Sigmoid colon (tissue), 4 donors: ENCODE data around the gene FCHO2.

ENCODE experiments used
- CTCF ChIP-seq, 4 experiments: fragments of 450-650 bp in 3 of 4; fragments of 200-600 bp in 1 of 4; IDR thresholded peaks; one replicate each; pipeline ENCODE4 v1.5.1; 2016 to 2019; ENCODE audit warnings: antibody characterized with exemption in 4 of 4, mild to moderate bottlenecking in 3 of 4, moderate library complexity in 2 of 4
- EP300 ChIP-seq, 4 donors: sonication (generic); formaldehyde crosslinking; IDR thresholded peaks; one replicate each; pipeline ENCODE4 v1.6.1; 2017; ENCODE audit warnings: antibody characterized with exemption in 4 of 4
- POLR2A ChIP-seq, 2 donors: fragments of 450-650 bp; IDR thresholded peaks; one replicate each; pipeline ENCODE4 v1.6.1; 2016; ENCODE audit warnings: antibody characterized with exemption in 2 of 2, mild to moderate bottlenecking in 2 of 2, moderate library complexity in 2 of 2
- POLR2AphosphoS5 ChIP-seq, 4 donors: sonication (generic); formaldehyde crosslinking; IDR thresholded peaks; one replicate each; pipeline ENCODE4 v1.6.1; 2017; ENCODE audit warnings: antibody characterized with exemption in 4 of 4

- no peak for TF ChIP-seq CTCF (IDR thresholded peaks at IDR 0.05)
- TF ChIP-seq POLR2AphosphoS5 (IDR thresholded peaks at IDR 0.05) = no peak
- no peak for TF ChIP-seq POLR2A (IDR thresholded peaks at IDR 0.05)
- no peak for TF ChIP-seq EP300 (IDR thresholded peaks at IDR 0.05)
Observed at GRCh38 chr5:73018892-73019291, 63.1 kb downstream of the FCHO2 start.
